ENCODE data around the gene EML3.
"Not testable (repeated sequence)": the region's sequence is repeated elsewhere in the genome, so short reads cannot be mapped to it uniquely, and the experiment has no call there.

The EML3 gene

GRCh38 chr11:62599069-62599696, 13.4 kb downstream of the EML3 start:
- peak; percentile 99 for DNase-seq

GRCh38 chr11:62595124-62595523, 17.5 kb downstream of the EML3 start:
- DNase-seq, result no peak

GRCh38 chr11:62593434-62594044, 19.0 kb downstream of the EML3 start:
- DNase-seq, result peak; percentile 82

- no peak for DNase-seq
Measured at GRCh38 chr11:62592989-62593421, 19.6 kb downstream of the EML3 start.

- DNase-seq, result no peak
Measured at GRCh38 chr11:62592146-62592815, 20.3 kb downstream of the EML3 start.

- DNase-seq, result peak; percentile 99
Measured at GRCh38 chr11:62591448-62592145, 21.0 kb downstream of the EML3 start, which contains the start of gene TUT1. TSS of gene TUT1 (minus strand) at chr11:62591523. CDS start at chr11:62591485, 38 bp downstream.

GRCh38 chr11:62588966-62589637, 23.5 kb downstream of the EML3 start:
- no peak for DNase-seq

- DNase-seq, result not testable (repeated sequence)
Measured at GRCh38 chr11:62585356-62585755, 27.2 kb downstream of the EML3 start.

- DNase-seq, result not testable (repeated sequence)
Measured at GRCh38 chr11:62581735-62582134, 30.8 kb downstream of the EML3 start.

GRCh38 chr11:62580959-62581715, 31.4 kb downstream of the EML3 start:
- DNase-seq, result no peak

- no peak for DNase-seq
Measured at GRCh38 chr11:62579252-62579651, 33.3 kb downstream of the EML3 start.

GRCh38 chr11:62578541-62578940, 34.0 kb downstream of the EML3 start:
- no peak for DNase-seq

- no peak for DNase-seq
Measured at GRCh38 chr11:62577046-62577714, 35.4 kb downstream of the EML3 start.

- no peak for DNase-seq
Measured at GRCh38 chr11:62575837-62576236, 36.7 kb downstream of the EML3 start.

- DNase-seq, result no peak
Measured at GRCh38 chr11:62575156-62575555, 37.4 kb downstream of the EML3 start.

GRCh38 chr11:62574363-62575071, 38.1 kb downstream of the EML3 start:
- peak; percentile 34 for DNase-seq

- DNase-seq, result peak; percentile 100
Measured at GRCh38 chr11:62573592-62574362, 38.8 kb downstream of the EML3 start, which contains the start of gene EEF1G. TSS of gene EEF1G (minus strand) at chr11:62573891. CDS start at chr11:62573842, 49 bp downstream.

- no peak for DNase-seq
Measured at GRCh38 chr11:62573006-62573591, 39.5 kb downstream of the EML3 start.

- no peak for DNase-seq
Measured at GRCh38 chr11:62572431-62572830, 40.1 kb downstream of the EML3 start.

Measured in EL (cell line).